Activated CD4-positive, alpha-beta memory T cell treated with anti-CD3 and anti-CD28 coated beads for 36 hours (primary cell): ENCODE data around the gene CRYBA2. TPM values are rescaled to one million over a fixed set of nuclear protein-coding genes. Genes with fewer than 3 reads are reported as not detected.

ENCODE experiments used
- CTCF ChIA-PET: fragments of 350-600 bp; sonication (Branson Sonifier 250); formaldehyde crosslinking; loops from one replicate; lab custom pipeline; 2021; ENCODE audit warnings: antibody characterized with exemption, inconsistent platforms; lab: Charles Lee
- POLR2A ChIA-PET: fragments of 350-600 bp; sonication (Branson Sonifier 250); formaldehyde crosslinking; loops from one replicate; lab custom pipeline; 2021; ENCODE audit warnings: antibody characterized with exemption; lab: Charles Lee
- DNase-seq: peaks from one replicate; pipeline ENCODE4 v3.0.0-alpha.2; 2020
- H3K27ac Mint-ChIP-seq: one replicate; pipeline ENCODE4 v1.8.0; 2021; ENCODE audit warnings: mixed read lengths
- H3K27me3 Mint-ChIP-seq: one replicate; pipeline ENCODE4 v1.8.0; 2021; ENCODE audit warnings: mixed read lengths
- H3K36me3 Mint-ChIP-seq: one replicate; pipeline ENCODE4 v1.8.0; 2021; ENCODE audit warnings: mixed read lengths
- H3K4me1 Mint-ChIP-seq: one replicate; pipeline ENCODE4 v1.8.0; 2021; ENCODE audit warnings: low read depth, mixed read lengths
- H3K4me3 Mint-ChIP-seq: one replicate; pipeline ENCODE4 v1.8.0; 2021; ENCODE audit warnings: mild to moderate bottlenecking, mixed read lengths
- H3K9me3 Mint-ChIP-seq: one replicate; pipeline ENCODE4 v1.8.0; 2021; ENCODE audit warnings: mixed read lengths
- intact Hi-C: fragments of 100-400 bp; cut with micrococcal nuclease; formaldehyde crosslinking; loops from one replicate; pipeline ENCODE4 v1.15.1; 2023
- total RNA-seq, 2 experiments: library from RNA; stranded (reverse); gene quantifications; one replicate each; pipeline ENCODE4 v1.2.3, GENCODE V29; 2021

Gene CRYBA2
- total RNA-seq, 2 experiments from 2014 or later: not detected

GRCh38 chr2:218985021-218985324 lies 8.2 kb downstream of the CRYBA2 start, which contains the start of gene FEV:
Gene FEV (minus strand): TSS chr2:218985184. CDS start chr2:218985075, 109 bp downstream.
- Mint-ChIP-seq H3K27me3 (peaks cover 72% of the 10 kb centered on the region), H3K4me1 (peaks cover 26% of the 10 kb centered on the region), H3K9me3 (no peaks in the 10 kb centered on the region), H3K4me3 (peak within 1 kb of the TSS; percentile 16), H3K36me3 (no peaks in the 10 kb centered on the region), H3K27ac (no peak within 1 kb of the TSS)
- ChIA-PET POLR2A (no interaction called here), CTCF (interaction anchor here (1.0 to 6.1 kb wide), 4 partner anchors 9 to 93 kb away, joined by 3 to 111 read pairs (median 5); partner anchors contain the start of gene CRYBA2)
- intact Hi-C loops: no loop called here
- no peak for DNase-seq

- Mint-ChIP-seq H3K27ac (no peak overlapping the region), H3K27me3 (peaks cover 71% of the 10 kb centered on the region), H3K4me3 (peak overlapping the region; percentile 16), H3K36me3 (no peaks in the 10 kb centered on the region), H3K9me3 (no peaks in the 10 kb centered on the region), H3K4me1 (peaks cover 28% of the 10 kb centered on the region)
- ChIA-PET CTCF (interaction anchor here (1.0 to 6.1 kb wide), 4 partner anchors 10 to 92 kb away, joined by 3 to 111 read pairs (median 5); partner anchors contain the start of gene CRYBA2), POLR2A (no interaction called here)
- no peak for DNase-seq
- intact Hi-C loops: loop anchor here (5.0 kb wide), 2 partner anchors 73 to 107 kb away; no protein-coding TSS in a partner anchor
These were observed 8.8 kb downstream of the CRYBA2 start for GRCh38 chr2:218984239-218985020.

- no peaks in the 10 kb centered on the region for H3K9me3 Mint-ChIP-seq
- no peak overlapping the region for H3K27ac Mint-ChIP-seq
- no peaks in the 10 kb centered on the region for H3K36me3 Mint-ChIP-seq
- intact Hi-C loops: loop anchor here (5.0 kb wide), 2 partner anchors 73 to 107 kb away; no protein-coding TSS in a partner anchor
- peaks cover 69% of the 10 kb centered on the region for H3K27me3 Mint-ChIP-seq
- peaks cover 28% of the 10 kb centered on the region for H3K4me1 Mint-ChIP-seq
- CTCF ChIA-PET: interaction anchor here (1.0 to 6.1 kb wide), 3 partner anchors 11 to 85 kb away, joined by 3 to 111 read pairs (median 6); partner anchors contain the start of gene CRYBA2
- no peak overlapping the region for H3K4me3 Mint-ChIP-seq
- POLR2A ChIA-PET: no interaction called here
- no peak for DNase-seq
These were observed 9.3 kb downstream of the CRYBA2 start for GRCh38 chr2:218983934-218984238.

- Mint-ChIP-seq H3K4me3 (no peak overlapping the region), H3K4me1 (peaks cover 28% of the 10 kb centered on the region), H3K27me3 (peaks cover 67% of the 10 kb centered on the region)
These were observed 9.8 kb downstream of the CRYBA2 start for GRCh38 chr2:218983263-218983933.

GRCh38 chr2:218982586-218983262 lies 10.5 kb downstream of the CRYBA2 start:
- Mint-ChIP-seq H3K4me3 (no peak overlapping the region), H3K27ac (no peak overlapping the region), H3K4me1 (peaks cover 28% of the 10 kb centered on the region), H3K27me3 (peaks cover 68% of the 10 kb centered on the region), H3K9me3 (no peaks in the 10 kb centered on the region), H3K36me3 (no peaks in the 10 kb centered on the region)
- ChIA-PET POLR2A (interaction anchor here (0.6 kb wide), 1 partner anchor 86 kb away, joined by 3 read pairs; no protein-coding TSS in a partner anchor), CTCF (interaction anchor here (1.0 to 6.1 kb wide), 10 partner anchors 12 to 172 kb away, joined by 4 to 111 read pairs (median 8); partner anchors contain the start of genes CDK5R2 and CRYBA2)
- DNase-seq: no peak
- intact Hi-C loops: loop anchor here (5.0 kb wide), 2 partner anchors 75 to 105 kb away; no protein-coding TSS in a partner anchor

More at GRCh38 chr2:218983263-218983933, 9.8 kb downstream of the CRYBA2 start:
- Mint-ChIP-seq H3K36me3 (no peaks in the 10 kb centered on the region), H3K9me3 (no peaks in the 10 kb centered on the region), H3K27ac (no peak overlapping the region)
- POLR2A ChIA-PET: no interaction called here
- intact Hi-C loops: loop anchor here (5.0 kb wide), 2 partner anchors 74 to 106 kb away; no protein-coding TSS in a partner anchor
- CTCF ChIA-PET: interaction anchor here (1.6 to 6.1 kb wide), 3 partner anchors 11 to 76 kb away, joined by 6 to 111 read pairs (median 14); partner anchors contain the start of gene CRYBA2
- DNase-seq: no peak

GRCh38 chr2:218981881-218982585 lies 11.2 kb downstream of the CRYBA2 start:
- peak; percentile 53 for DNase-seq
- intact Hi-C loops: loop anchor here (2.0 to 5.0 kb wide), 4 partner anchors 19 to 129 kb away; no protein-coding TSS in a partner anchor
- no peak overlapping the region for H3K27ac Mint-ChIP-seq
- no peaks in the 10 kb centered on the region for H3K9me3 Mint-ChIP-seq
- H3K4me1 Mint-ChIP-seq: peaks cover 28% of the 10 kb centered on the region
- POLR2A ChIA-PET: no interaction called here
- CTCF ChIA-PET: interaction anchor here (1.0 to 6.1 kb wide), 13 partner anchors 12 to 173 kb away, joined by 3 to 111 read pairs (median 8); partner anchors contain the start of genes CDK5R2 and CRYBA2
- H3K36me3 Mint-ChIP-seq: no peaks in the 10 kb centered on the region
- H3K4me3 Mint-ChIP-seq: peak overlapping the region; percentile 37
- peaks cover 65% of the 10 kb centered on the region for H3K27me3 Mint-ChIP-seq

GRCh38 chr2:218981390-218981880 lies 11.8 kb downstream of the CRYBA2 start:
- no peak overlapping the region for H3K27ac Mint-ChIP-seq
- H3K4me1 Mint-ChIP-seq: peaks cover 28% of the 10 kb centered on the region
- peak overlapping the region; percentile 61 for H3K4me3 Mint-ChIP-seq
- no peaks in the 10 kb centered on the region for H3K36me3 Mint-ChIP-seq
- peaks cover 63% of the 10 kb centered on the region for H3K27me3 Mint-ChIP-seq
- intact Hi-C loops: loop anchor here (2.0 to 5.0 kb wide), 4 partner anchors 19 to 129 kb away; no protein-coding TSS in a partner anchor
- ChIA-PET CTCF (interaction anchor here (0.8 to 6.1 kb wide), 15 partner anchors 13 to 173 kb away, joined by 3 to 111 read pairs (median 7); partner anchors contain the start of genes CDK5R2 and CRYBA2), POLR2A (interaction anchor here (1.7 kb wide), 1 partner anchor 21 kb away, joined by 4 read pairs; no protein-coding TSS in a partner anchor)
- DNase-seq: no peak
- no peaks in the 10 kb centered on the region for H3K9me3 Mint-ChIP-seq

- H3K4me3 Mint-ChIP-seq: peak overlapping the region; percentile 61
- ChIA-PET POLR2A (interaction anchor here (0.6 to 1.7 kb wide), 2 partner anchors 22 to 91 kb away, joined by 3 to 4 read pairs; no protein-coding TSS in a partner anchor), CTCF (interaction anchor here (0.6 to 6.1 kb wide), 75 partner anchors 8 to 329 kb away, joined by 3 to 111 read pairs (median 5); partner anchors contain the start of genes CDK5R2, CRYBA2, IHH and ZFAND2B)
- peaks cover 60% of the 10 kb centered on the region for H3K27me3 Mint-ChIP-seq
- no peaks in the 10 kb centered on the region for H3K9me3 Mint-ChIP-seq
- no peaks in the 10 kb centered on the region for H3K36me3 Mint-ChIP-seq
- intact Hi-C loops: loop anchor here (1.0 to 5.0 kb wide), 5 partner anchors 18 to 128 kb away; no protein-coding TSS in a partner anchor
- peaks cover 28% of the 10 kb centered on the region for H3K4me1 Mint-ChIP-seq
- no peak for DNase-seq
- H3K27ac Mint-ChIP-seq: no peak overlapping the region
These were observed 12.4 kb downstream of the CRYBA2 start for GRCh38 chr2:218980735-218981389.

GRCh38 chr2:218979846-218980734 lies 13.1 kb downstream of the CRYBA2 start:
- CTCF ChIA-PET: interaction anchor here (0.6 to 6.1 kb wide), 78 partner anchors 9 to 330 kb away, joined by 3 to 111 read pairs (median 5); partner anchors contain the start of genes CDK5R2, CRYBA2, DNAJB2 and IHH
- Mint-ChIP-seq H3K27me3 (peaks cover 62% of the 10 kb centered on the region), H3K4me1 (peaks cover 28% of the 10 kb centered on the region), H3K9me3 (no peaks in the 10 kb centered on the region), H3K4me3 (peak overlapping the region; percentile 52), H3K36me3 (no peaks in the 10 kb centered on the region), H3K27ac (no peak overlapping the region)
- peak; percentile 89 for DNase-seq
- intact Hi-C loops: loop anchor here (1.0 to 5.0 kb wide), 5 partner anchors 17 to 127 kb away; no protein-coding TSS in a partner anchor
- POLR2A ChIA-PET: interaction anchor here (0.6 to 1.7 kb wide), 2 partner anchors 22 to 92 kb away, joined by 3 to 4 read pairs; no protein-coding TSS in a partner anchor
